Activated CD8-positive, alpha-beta T cell treated with anti-CD3 and anti-CD28 coated beads for 36 hours (primary cell): Measurements from ENCODE around the gene PDK3. TPM values are rescaled to one million over a fixed set of nuclear protein-coding genes. Genes with fewer than 3 reads are reported as not detected.

Source experiments
- ATAC-seq: fragments of 200-7000 bp; cut with Tn5 transposase; one replicate; pipeline ENCODE4 v1.10.0; 2021; ENCODE audit warnings: mild to moderate bottlenecking, moderate library complexity
- CTCF ChIA-PET: fragments of 350-600 bp; sonication (Branson Sonifier 250); formaldehyde crosslinking; loops from one replicate; lab custom pipeline; 2021; ENCODE audit warnings: antibody characterized with exemption; lab: Charles Lee
- POLR2A ChIA-PET: fragments of 350-600 bp; sonication (Branson Sonifier 250); formaldehyde crosslinking; loops from one replicate; lab custom pipeline; 2021; ENCODE audit warnings: antibody characterized with exemption; lab: Charles Lee
- DNase-seq: peaks from one replicate; pipeline ENCODE4 v3.0.0-alpha.2; 2020
- H3K27ac Mint-ChIP-seq: one replicate; pipeline ENCODE4 v1.8.0; 2021; ENCODE audit warnings: mild to moderate bottlenecking, mixed read lengths
- H3K27me3 Mint-ChIP-seq: one replicate; pipeline ENCODE4 v1.8.0; 2021; ENCODE audit warnings: mixed read lengths
- H3K36me3 Mint-ChIP-seq: one replicate; pipeline ENCODE4 v1.8.0; 2021; ENCODE audit warnings: low read depth, mixed read lengths
- H3K4me1 Mint-ChIP-seq: one replicate; pipeline ENCODE4 v1.8.0; 2021; ENCODE audit warnings: low read depth, mixed read lengths
- H3K4me3 Mint-ChIP-seq: one replicate; pipeline ENCODE4 v1.8.0; 2021; ENCODE audit warnings: mild to moderate bottlenecking, moderate library complexity, mixed read lengths
- H3K9me3 Mint-ChIP-seq: one replicate; pipeline ENCODE4 v1.8.0; 2021; ENCODE audit warnings: mixed read lengths
- CTCF ChIP-seq: fragments of 200-600 bp; IDR thresholded peaks from one replicate; pipeline ENCODE4 v1.8.0; 2022; ENCODE audit warnings: antibody characterized with exemption, mild to moderate bottlenecking
- intact Hi-C: fragments of 100-400 bp; cut with micrococcal nuclease; formaldehyde crosslinking; loops from one replicate; pipeline ENCODE4 v1.10.0; 2022
- total RNA-seq, 2 experiments: library from RNA; stranded (reverse); gene quantifications; one replicate each; pipeline ENCODE4 v1.2.3, GENCODE V29; 2021

The PDK3 gene
- total RNA-seq, 2 experiments from 2014 or later: 46.4 to 50.8 TPM

- ATAC-seq (no peak), DNase-seq (no peak)
- no peak overlapping the region for H3K4me3 Mint-ChIP-seq
- intact Hi-C loops: no loop called here
- H3K4me1 Mint-ChIP-seq: no peaks in the 10 kb centered on the region
- CTCF ChIA-PET: no interaction called here
- H3K27me3 Mint-ChIP-seq: no peaks in the 10 kb centered on the region
- TF ChIP-seq CTCF: no peak
- POLR2A ChIA-PET: no interaction called here
- no peaks in the 10 kb centered on the region for H3K9me3 Mint-ChIP-seq
- H3K36me3 Mint-ChIP-seq: no peaks in the 10 kb centered on the region
- H3K27ac Mint-ChIP-seq: no peak overlapping the region
These were observed 112.0 kb downstream of the PDK3 start for GRCh38 chrX:24577091-24577490.

Other genes starting within 250 kb of the PDK3 start
- gene SUPT20HL2, start 151.2 kb upstream of the PDK3 start, total RNA-seq: not detected
- gene SUPT20HL1, start 104.6 kb upstream of the PDK3 start, total RNA-seq: not detected
- gene PCYT1B, start 182.1 kb downstream of the PDK3 start, total RNA-seq: under 1 TPM; 0.04 to 0.36 TPM
- 10 to 100 TPM; 41.4 to 42.9 TPM for gene POLA1, start 228.6 kb downstream of the PDK3 start, total RNA-seq